Measurements from ENCODE around the gene SOX30. TPM values are rescaled to one million over a fixed set of nuclear protein-coding genes. Genes with fewer than 3 reads are reported as not detected.
"Not testable (repeated sequence)": the region's sequence is repeated elsewhere in the genome, so short reads cannot be mapped to it uniquely, and the experiment has no call there.

The SOX30 gene
- total RNA-seq, 8 experiments from 2014 or later: 0.09 to 0.33 (median 0.21) TPM; not detected in 2

DNA sequence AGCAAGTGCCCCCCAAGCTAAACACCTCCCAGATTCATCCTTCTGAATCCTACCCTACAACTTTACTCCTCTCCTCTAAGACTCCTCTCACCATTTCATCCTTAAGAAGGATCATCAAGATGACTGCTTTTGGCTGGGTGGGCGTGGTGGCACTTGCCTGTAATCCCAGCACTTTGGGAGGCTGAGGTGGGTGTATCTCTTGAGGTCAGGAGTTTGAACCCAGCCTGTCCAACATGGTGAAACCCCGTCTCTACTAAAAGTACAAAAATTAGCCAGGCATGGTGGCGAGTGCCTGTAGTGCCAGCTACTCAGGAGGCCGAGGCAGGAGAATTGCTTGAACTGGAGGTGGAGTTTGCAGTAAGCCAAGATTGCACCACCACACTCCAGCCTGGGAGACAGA is 22.1 kb upstream of the SOX30 start:
- H3K27ac ChIP-seq; H3K4me1 ChIP-seq (replicated peaks in 1 of 2); ATAC-seq (replicated peaks in 6 of 8); in situ Hi-C loops (cut with MboI; ENCODE audit: low pct_unique_long_range_greater_than_20kb in 2 of 9, low sequenced_read_pairs in 9 of 9, unreplicated experiment in 9 of 9); H3K4me3 ChIP-seq: not testable (repeated sequence)
- WGBS, 10 experiments: 33 to 100% (median 89%) methylated on average over 1 to 3 of the region's 4 CpGs; no CpG with 5 or more reads in 5 of the 10 experiments

DNA sequence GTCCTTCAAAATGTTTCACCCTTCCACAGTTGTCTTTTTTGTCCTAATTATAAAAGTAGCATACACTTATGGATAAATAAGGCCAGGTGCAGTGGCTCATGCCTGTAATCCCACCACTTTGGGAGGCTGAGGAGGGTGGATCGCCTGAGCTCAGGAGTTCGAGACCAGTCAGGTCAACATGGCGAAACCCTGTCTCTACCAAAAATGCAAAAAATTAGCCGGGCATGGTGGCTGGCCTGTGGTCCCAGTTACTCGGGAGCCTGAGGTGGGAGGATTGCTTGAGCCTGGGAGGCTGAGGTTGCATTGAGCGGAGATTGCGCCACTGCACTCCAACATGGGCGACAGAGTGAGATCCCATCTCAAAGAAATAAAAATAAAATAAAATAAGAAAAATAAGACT is 20.7 kb upstream of the SOX30 start:
- Histone ChIP-seq H3K4me3 (no peak overlapping the region), H3K4me1 (replicated peaks in 1 of 2) (peaks cover 0 to 4% of the 10 kb centered on the region in 2 donors), H3K27ac (no peak overlapping the region)
- 81 to 100% (median 91%) methylated on average over 1 to 7 of the region's 8 CpGs; no CpG with 5 or more reads in 2 of the 10 experiments for WGBS, 10 experiments
- in situ Hi-C loops (cut with MboI; ENCODE audit: low pct_unique_long_range_greater_than_20kb in 2 of 9, low sequenced_read_pairs in 9 of 9, unreplicated experiment in 9 of 9): no loop called here
- no peak for ATAC-seq (replicated peaks in 6 of 8)

DNA sequence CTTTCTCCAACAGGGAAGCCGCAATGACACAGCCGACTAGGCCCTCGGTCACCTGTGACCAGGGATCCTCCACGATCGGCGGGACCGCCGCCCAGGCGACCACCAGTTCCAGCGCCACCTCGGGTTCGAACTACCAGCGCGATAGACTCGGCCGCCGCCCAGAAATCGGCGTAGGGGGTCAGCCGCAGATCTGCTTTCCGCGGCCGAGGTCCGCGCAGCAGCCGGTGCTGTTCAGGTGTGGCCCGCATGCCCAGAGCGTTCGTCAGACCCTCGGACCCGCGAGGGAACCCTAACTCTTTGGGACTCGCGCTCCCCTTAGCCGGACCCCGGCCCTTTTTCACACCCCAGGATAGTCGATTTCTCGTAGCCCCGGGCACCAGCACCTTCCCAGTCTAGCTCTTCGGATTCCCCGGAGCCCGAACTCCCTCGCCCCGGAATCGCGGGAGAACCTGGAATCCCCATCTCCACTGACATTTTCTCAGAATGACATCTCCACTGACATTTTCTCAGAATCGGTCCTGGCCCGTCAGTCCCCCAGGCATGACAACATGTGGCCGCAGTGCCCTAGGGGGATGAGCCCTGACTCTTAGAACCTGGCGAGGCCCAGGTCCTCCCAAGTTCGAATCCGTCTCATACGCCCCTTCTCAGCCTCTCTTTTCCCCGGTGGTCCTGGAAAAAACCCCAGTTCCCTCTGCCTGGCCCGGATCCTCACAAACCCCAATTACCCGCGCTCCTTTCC is 19.5 kb upstream of the SOX30 start:
- H3K27ac ChIP-seq: no peak overlapping the region
- peaks cover 0 to 4% of the 10 kb centered on the region in 2 donors for H3K4me1 ChIP-seq (replicated peaks in 1 of 2)
- H3K4me3 ChIP-seq: peak overlapping the region; percentile 39 to 54 (median 47)
- ATAC-seq (replicated peaks in 6 of 8): peak in 1 of 8 experiments; percentile 3
- 39 to 100% (median 47%) methylated on average over 1 to 23 of the region's 57 CpGs; no CpG with 5 or more reads in 3 of the 10 experiments for WGBS, 10 experiments
- in situ Hi-C loops (cut with MboI; ENCODE audit: low pct_unique_long_range_greater_than_20kb in 2 of 9, low sequenced_read_pairs in 9 of 9, unreplicated experiment in 9 of 9): no loop called here

DNA sequence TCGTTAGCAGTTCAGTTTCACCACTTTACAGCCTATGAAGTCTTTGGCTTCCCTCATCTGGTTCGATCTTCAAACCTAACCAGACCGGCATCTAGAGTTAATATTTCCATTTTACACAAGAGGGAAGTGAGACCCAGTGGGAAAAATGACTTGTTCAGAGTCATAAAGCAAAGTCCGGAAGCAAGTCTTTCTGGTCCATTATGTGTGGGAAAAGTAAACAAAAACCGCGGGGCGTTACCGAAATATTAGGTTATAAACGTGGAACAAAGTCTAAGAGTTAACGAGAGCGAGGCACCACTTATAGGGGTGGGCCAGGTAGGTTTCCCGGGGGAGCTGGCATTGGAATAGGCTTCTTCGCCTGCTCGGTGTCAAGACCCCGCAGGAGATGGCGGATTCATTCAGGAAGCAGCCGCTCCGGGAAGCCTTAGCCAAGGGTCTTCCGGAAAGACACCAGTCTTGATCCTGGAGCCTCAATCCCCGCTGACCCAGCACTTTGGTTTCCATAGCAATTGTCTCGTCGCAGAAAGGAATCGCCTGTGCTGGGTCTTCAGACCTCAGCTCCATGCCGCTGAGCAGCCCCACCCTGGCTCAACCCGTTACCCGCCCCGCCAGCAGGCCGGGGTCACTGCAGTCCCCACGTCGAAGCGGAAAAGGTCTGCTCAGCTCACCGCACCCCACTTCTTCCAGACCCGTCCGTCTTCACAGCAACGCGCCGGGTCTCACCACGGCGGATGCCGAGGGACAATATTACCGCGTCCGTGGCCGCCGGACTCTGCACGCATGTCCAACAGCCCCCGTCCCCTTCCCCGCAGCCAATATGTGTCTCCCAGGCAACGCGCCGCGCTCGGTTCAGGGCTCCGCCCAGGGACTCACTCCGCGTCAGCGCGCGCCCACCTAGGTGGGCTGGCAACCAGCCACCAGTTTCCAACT is 18.7 kb upstream of the SOX30 start, which contains the start of gene C5orf52:
C5orf52 (plus strand) TSS at position 872 of the 930 bp plus-strand sequence. CDS start 82 bp downstream, outside the sequence.
- 0 to 38% (median 8%) methylated on average over 2 to 17 of the region's 59 CpGs; no CpG with 5 or more reads in 1 of the 10 experiments for WGBS, 10 experiments
- peaks cover 0 to 4% of the 10 kb centered on the region in 2 donors for H3K4me1 ChIP-seq (replicated peaks in 1 of 2)

DNA sequence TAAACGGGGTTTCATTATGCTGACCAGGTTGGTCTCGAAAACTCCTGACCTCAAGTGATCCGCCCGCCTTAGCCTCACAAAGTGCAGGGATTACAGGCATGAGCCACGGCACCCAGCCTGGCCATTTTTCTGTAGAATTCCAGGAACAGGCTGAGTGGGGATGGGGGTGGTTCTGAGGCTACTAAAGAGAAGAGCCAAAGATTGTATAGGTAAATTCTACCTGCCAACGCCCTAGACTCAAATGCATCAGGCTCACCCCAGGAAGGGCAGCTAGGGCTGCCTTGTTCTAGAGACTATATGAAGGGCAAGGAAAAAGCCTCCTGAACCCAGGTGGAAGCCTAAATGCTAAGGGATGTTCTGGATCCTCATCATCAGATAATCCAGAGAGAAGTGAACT is 17.5 kb upstream of the SOX30 start:
- no peak for ATAC-seq (replicated peaks in 6 of 8)
- Histone ChIP-seq H3K4me1 (replicated peaks in 1 of 2) (peaks cover 0 to 4% of the 10 kb centered on the region in 2 donors), H3K4me3 (no peak overlapping the region), H3K27ac (no peak overlapping the region)
- in situ Hi-C loops (cut with MboI; ENCODE audit: low pct_unique_long_range_greater_than_20kb in 2 of 9, low sequenced_read_pairs in 9 of 9, unreplicated experiment in 9 of 9): no loop called here
- 20 to 100% (median 98%) methylated on average over 1 to 6 of the region's 6 CpGs for WGBS, 10 experiments

More for the DNA sequence above, 18.7 kb upstream of the SOX30 start, which contains the start of gene C5orf52:
- in situ Hi-C loops (cut with MboI; ENCODE audit: low pct_unique_long_range_greater_than_20kb in 2 of 9, low sequenced_read_pairs in 9 of 9, unreplicated experiment in 9 of 9): no loop called here
- peak; percentile 78 to 98 (median 95) for ATAC-seq (replicated peaks in 6 of 8)
- H3K27ac ChIP-seq: peak within 1 kb of the TSS in 1 of 2 donors; percentile 6
- peak within 1 kb of the TSS; percentile 39 to 54 (median 47) for H3K4me3 ChIP-seq

DNA sequence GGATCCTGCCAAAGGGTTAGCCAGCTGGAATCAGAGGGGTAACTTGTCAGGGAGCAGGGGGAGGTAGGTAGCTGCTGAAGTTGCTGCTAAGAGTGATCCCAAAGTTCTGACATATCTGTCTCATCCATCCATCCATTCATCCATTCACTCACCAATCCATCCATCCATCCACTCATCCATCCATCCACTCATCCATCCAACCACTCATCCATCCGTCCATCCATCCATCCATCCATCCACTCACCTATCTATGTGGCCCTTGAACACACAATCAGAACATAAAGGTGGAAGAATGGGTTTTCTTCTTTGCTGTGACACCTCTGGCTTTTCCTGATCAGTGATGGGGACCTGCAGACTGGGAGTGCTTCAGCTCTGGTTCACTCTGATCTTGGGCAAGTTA is 16.1 kb upstream of the SOX30 start:
- in situ Hi-C loops (cut with MboI; ENCODE audit: low pct_unique_long_range_greater_than_20kb in 2 of 9, low sequenced_read_pairs in 9 of 9, unreplicated experiment in 9 of 9): no loop called here
- Histone ChIP-seq H3K4me3 (no peak overlapping the region), H3K4me1 (replicated peaks in 1 of 2) (peaks cover 0 to 4% of the 10 kb centered on the region in 2 donors), H3K27ac (no peak overlapping the region)
- ATAC-seq (replicated peaks in 6 of 8): no peak
- WGBS, 10 experiments: 43 to 83% (median 50%) methylated on average over 1 of the region's 1 CpG; no CpG with 5 or more reads in 7 of the 10 experiments

DNA sequence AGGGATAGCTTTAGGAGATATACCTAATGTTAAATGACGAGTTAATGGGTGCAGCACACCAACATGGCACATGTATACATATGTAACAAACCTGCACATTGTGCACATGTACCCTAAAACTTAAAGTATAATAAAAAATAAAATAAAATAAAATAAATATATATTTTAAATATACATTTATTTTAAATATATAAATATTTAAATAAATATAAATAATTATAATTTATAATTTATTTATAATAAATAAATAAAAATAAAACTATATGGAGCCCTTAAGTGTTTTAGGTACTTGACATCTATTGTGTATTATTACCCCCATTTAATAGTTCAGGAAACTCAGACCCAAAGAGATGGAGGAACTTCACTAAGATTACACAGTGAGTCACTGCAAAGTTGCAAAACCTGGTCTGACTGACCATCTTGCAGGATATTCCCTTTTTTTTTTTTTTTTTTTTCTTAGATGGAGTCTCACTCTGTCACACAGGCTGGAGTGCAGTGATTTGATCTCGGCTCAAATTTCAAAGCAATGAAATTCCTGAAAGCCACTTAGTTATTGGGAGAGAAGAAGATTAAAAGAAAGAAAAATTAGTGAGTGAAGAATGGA is 13.3 kb upstream of the SOX30 start:
- peak in 2 of 8 experiments; percentile 59 to 84 for ATAC-seq (replicated peaks in 6 of 8)
- Histone ChIP-seq H3K27ac (no peak overlapping the region), H3K4me3 (no peak overlapping the region), H3K4me1 (replicated peaks in 1 of 2) (peaks cover 0 to 4% of the 10 kb centered on the region in 2 donors)
- in situ Hi-C loops (cut with MboI; ENCODE audit: low pct_unique_long_range_greater_than_20kb in 2 of 9, low sequenced_read_pairs in 9 of 9, unreplicated experiment in 9 of 9): no loop called here
- 14 to 100% (median 90%) methylated on average over 1 to 2 of the region's 2 CpGs; no CpG with 5 or more reads in 1 of the 10 experiments for WGBS, 10 experiments

DNA sequence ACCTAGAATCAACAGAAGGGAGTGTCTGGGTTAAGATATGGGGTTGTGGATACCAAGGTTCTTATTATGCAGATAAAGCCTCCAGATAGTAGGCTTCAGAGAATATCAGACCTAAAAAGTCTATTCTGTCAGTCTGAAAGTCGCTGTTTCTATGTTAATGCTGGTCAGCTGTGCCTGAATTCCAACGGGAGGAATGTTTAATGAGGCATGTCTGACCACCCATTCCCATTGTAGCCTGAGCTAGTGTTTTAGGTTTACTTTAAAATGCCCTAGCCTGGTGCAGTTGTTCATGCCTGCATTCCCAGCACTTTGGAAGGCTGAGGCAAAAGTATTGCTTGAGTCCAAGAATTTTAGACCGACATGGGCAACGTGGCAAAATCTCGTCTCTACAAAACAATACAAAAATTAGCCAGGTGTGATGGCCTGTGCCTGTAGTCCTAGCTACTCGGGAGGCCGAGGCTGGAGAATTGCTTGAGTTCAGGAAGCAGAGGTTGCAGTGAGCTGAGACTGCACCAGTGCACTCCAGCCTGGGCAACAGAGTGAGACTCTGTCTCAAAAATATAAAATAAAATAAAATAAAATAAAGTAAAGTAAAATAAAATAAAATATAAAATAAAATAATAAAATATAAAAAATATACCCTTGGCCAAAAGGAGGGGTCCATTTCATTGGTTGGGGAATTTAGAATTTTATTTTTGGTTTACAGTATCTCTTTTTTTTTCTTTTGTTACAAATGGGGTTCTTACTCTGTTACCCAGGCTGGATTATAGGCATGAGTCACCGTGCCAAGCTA is 7.8 kb upstream of the SOX30 start:
- Histone ChIP-seq H3K4me3 (no peak overlapping the region), H3K27ac (no peak overlapping the region), H3K4me1 (replicated peaks in 1 of 2) (no peaks in the 10 kb centered on the region)
- WGBS, 10 experiments: 47 to 88% (median 66%) methylated on average over 4 to 8 of the region's 8 CpGs
- ATAC-seq (replicated peaks in 6 of 8): peak in 2 of 8 experiments; percentile 73 to 88
- in situ Hi-C loops (cut with MboI; ENCODE audit: low pct_unique_long_range_greater_than_20kb in 2 of 9, low sequenced_read_pairs in 9 of 9, unreplicated experiment in 9 of 9): no loop called here

DNA sequence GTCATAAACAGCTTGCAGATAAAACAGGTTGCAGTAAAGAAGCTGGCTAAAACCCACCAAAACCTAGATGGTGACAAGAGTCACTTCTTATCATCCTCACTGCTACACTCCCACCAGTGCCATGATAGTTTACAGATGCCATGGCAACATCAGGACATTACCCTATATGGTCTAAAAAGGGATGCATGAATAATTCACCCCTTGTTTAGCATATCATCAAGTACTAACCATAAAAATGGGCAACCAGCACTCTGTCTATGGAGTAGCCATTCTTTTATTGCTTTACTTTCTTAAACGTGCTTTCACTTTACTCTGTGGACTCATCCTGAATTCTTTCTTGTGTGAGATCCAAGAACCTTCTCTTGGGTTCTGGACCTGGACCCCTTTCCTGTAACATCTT is 6.7 kb upstream of the SOX30 start:
- WGBS, 10 experiments: 0 to 100% (median 79%) methylated on average over 1 of the region's 1 CpG; no CpG with 5 or more reads in 2 of the 10 experiments
- no peak overlapping the region for H3K4me3 ChIP-seq
- ATAC-seq (replicated peaks in 6 of 8): peak in 3 of 8 experiments; percentile 49 to 69 (median 53)
- in situ Hi-C loops (cut with MboI; ENCODE audit: low pct_unique_long_range_greater_than_20kb in 2 of 9, low sequenced_read_pairs in 9 of 9, unreplicated experiment in 9 of 9): no loop called here
- H3K27ac ChIP-seq: no peak overlapping the region
- no peaks in the 10 kb centered on the region for H3K4me1 ChIP-seq (replicated peaks in 1 of 2)

DNA sequence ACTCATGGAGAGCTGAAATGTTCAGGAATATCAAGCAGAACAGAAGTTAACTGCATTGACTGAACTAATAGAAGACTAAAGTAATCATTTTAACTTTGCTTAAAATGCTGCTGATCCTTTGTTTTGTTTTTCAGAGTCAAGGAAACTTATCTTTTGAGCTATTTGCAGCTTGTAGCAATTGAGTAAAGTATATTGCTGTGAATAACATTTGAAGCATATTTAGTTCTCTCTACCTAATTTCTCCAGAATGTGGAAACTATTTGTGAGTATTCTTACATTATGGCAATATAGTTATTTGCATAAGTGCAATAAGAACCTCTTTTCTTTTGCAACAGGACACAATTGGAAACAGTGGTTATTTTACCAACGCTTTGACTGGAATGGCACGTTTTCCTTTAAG is 5.3 kb upstream of the SOX30 start:
- no peaks in the 10 kb centered on the region for H3K4me1 ChIP-seq (replicated peaks in 1 of 2)
- in situ Hi-C loops (cut with MboI; ENCODE audit: low pct_unique_long_range_greater_than_20kb in 2 of 9, low sequenced_read_pairs in 9 of 9, unreplicated experiment in 9 of 9): no loop called here
- H3K4me3 ChIP-seq: no peak overlapping the region
- no peak overlapping the region for H3K27ac ChIP-seq
- WGBS, 10 experiments: 0 to 94% (median 45%) methylated on average over 1 to 2 of the region's 2 CpGs; no CpG with 5 or more reads in 3 of the 10 experiments
- ATAC-seq (replicated peaks in 6 of 8): no peak

DNA sequence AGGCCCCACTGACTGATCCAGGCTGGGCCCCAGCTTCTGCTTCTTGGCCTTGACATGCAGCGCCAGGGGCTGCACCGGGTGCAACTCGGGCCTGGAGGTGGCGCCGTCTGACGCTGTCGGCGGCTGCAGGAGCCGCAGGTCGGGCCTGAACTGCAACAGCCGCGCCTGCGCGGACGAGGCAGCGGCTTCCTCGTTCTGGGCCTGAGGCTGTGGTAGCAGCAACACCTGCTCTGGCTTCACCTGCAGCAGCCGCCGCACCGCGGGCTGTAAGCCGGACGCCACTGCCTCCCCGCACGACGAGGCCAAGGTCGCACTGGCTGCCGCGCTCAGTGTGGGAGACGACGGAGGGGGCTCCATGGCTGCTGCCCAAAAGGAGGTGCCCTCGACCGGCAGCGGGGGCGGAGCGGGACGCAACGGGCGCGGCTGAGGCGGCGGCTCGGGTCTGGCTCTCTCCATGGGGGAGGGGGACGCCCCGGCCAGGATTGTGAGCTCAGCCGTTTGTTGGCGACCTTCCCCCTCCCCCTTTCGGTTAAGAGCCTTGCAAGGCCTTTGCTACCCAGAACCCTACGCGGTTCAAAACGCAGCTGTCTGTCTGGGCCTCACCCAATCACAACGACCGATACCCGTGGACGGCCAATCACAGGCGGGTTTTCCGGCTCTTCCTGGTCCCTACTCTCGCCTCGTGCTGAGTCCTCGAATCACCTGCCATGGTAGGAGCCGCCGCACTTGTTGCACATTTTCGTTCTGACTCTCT is 438 bp downstream of the SOX30 start:
- in situ Hi-C loops (cut with MboI; ENCODE audit: low pct_unique_long_range_greater_than_20kb in 2 of 9, low sequenced_read_pairs in 9 of 9, unreplicated experiment in 9 of 9): no loop called here
- Histone ChIP-seq H3K4me1 (replicated peaks in 1 of 2) (no peaks in the 10 kb centered on the region), H3K4me3 (no peak overlapping the region), H3K27ac (no peak overlapping the region)
- peak in 3 of 8 experiments; percentile 75 to 93 (median 92) for ATAC-seq (replicated peaks in 6 of 8)
- 25 to 100% (median 92%) methylated on average over 2 to 7 of the region's 63 CpGs; no CpG with 5 or more reads in 3 of the 10 experiments for WGBS, 10 experiments
